ENCODE measurements around the gene ZSCAN21.
"Not testable (repeated sequence)": the region's sequence is repeated elsewhere in the genome, so short reads cannot be mapped to it uniquely, and the experiment has no call there.

The ZSCAN21 gene

GRCh38 chr7:100049441-100050291 is at the start of gene ZSCAN21:
TSS of gene ZSCAN21 (plus strand) at chr7:100049774. CDS start at chr7:100057007, 7,233 bp downstream.
- Histone ChIP-seq H3K36me3 (no peaks in the 10 kb centered on the region; the same call in none of the 2 replicates), H3K4me3 (ENCODE audit: low read depth, low read length) (peak within 1 kb of the TSS; percentile 55), H3K27ac (peak within 1 kb of the TSS; percentile 89), H3K27me3 (ENCODE audit: insufficient read depth, low read depth, severe bottlenecking) (no peaks in the 10 kb centered on the region), H3K9me3 (ENCODE audit: severe bottlenecking) (no peaks in the 10 kb centered on the region)
- peak; percentile 83 for DNase-seq
- TF ChIP-seq, protein P1, sequence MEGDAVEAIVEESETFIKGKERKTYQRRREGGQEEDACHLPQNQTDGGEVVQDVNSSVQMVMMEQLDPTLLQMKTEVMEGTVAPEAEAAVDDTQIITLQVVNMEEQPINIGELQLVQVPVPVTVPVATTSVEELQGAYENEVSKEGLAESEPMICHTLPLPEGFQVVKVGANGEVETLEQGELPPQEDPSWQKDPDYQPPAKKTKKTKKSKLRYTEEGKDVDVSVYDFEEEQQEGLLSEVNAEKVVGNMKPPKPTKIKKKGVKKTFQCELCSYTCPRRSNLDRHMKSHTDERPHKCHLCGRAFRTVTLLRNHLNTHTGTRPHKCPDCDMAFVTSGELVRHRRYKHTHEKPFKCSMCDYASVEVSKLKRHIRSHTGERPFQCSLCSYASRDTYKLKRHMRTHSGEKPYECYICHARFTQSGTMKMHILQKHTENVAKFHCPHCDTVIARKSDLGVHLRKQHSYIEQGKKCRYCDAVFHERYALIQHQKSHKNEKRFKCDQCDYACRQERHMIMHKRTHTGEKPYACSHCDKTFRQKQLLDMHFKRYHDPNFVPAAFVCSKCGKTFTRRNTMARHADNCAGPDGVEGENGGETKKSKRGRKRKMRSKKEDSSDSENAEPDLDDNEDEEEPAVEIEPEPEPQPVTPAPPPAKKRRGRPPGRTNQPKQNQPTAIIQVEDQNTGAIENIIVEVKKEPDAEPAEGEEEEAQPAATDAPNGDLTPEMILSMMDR (IDR thresholded peaks at IDR 0.05; ENCODE audit: low read depth, low read length): 0 out of 2 replicates have a peak, but pooled peaks have one; percentile 21

GRCh38 chr7:100000239-100000638 is 49.3 kb upstream of the ZSCAN21 start:
- H3K36me3 ChIP-seq: no peaks in the 10 kb centered on the region
- H3K27me3 ChIP-seq (ENCODE audit: insufficient read depth, low read depth, severe bottlenecking): no peaks in the 10 kb centered on the region
- no peaks in the 10 kb centered on the region for H3K9me3 ChIP-seq (ENCODE audit: severe bottlenecking)
- TF ChIP-seq, protein P1 (IDR thresholded peaks at IDR 0.05; ENCODE audit: low read depth, low read length): no peak
- H3K4me3 ChIP-seq (ENCODE audit: low read depth, low read length): no peak overlapping the region
- H3K27ac ChIP-seq: no peak overlapping the region
- no peak for DNase-seq

GRCh38 chr7:100003711-100004661 is 45.6 kb upstream of the ZSCAN21 start:
- H3K9me3 ChIP-seq (ENCODE audit: severe bottlenecking): no peaks in the 10 kb centered on the region
- TF ChIP-seq, protein P1 (IDR thresholded peaks at IDR 0.05; ENCODE audit: low read depth, low read length): no peak
- peak overlapping the region; percentile 35; the same call in 1 of the 2 replicates for H3K27ac ChIP-seq
- H3K4me3 ChIP-seq (ENCODE audit: low read depth, low read length): no peak overlapping the region
- H3K27me3 ChIP-seq (ENCODE audit: insufficient read depth, low read depth, severe bottlenecking): no peaks in the 10 kb centered on the region
- no peaks in the 10 kb centered on the region for H3K36me3 ChIP-seq
- DNase-seq: peak; percentile 44

GRCh38 chr7:100007887-100008286 is 41.7 kb upstream of the ZSCAN21 start:
- Histone ChIP-seq H3K9me3 (ENCODE audit: severe bottlenecking) (no peaks in the 10 kb centered on the region), H3K27me3 (ENCODE audit: insufficient read depth, low read depth, severe bottlenecking) (no peaks in the 10 kb centered on the region), H3K27ac (no peak overlapping the region), H3K4me3 (ENCODE audit: low read depth, low read length) (no peak overlapping the region), H3K36me3 (no peaks in the 10 kb centered on the region)
- TF ChIP-seq, protein P1 (IDR thresholded peaks at IDR 0.05; ENCODE audit: low read depth, low read length): no peak
- no peak for DNase-seq

DNA sequence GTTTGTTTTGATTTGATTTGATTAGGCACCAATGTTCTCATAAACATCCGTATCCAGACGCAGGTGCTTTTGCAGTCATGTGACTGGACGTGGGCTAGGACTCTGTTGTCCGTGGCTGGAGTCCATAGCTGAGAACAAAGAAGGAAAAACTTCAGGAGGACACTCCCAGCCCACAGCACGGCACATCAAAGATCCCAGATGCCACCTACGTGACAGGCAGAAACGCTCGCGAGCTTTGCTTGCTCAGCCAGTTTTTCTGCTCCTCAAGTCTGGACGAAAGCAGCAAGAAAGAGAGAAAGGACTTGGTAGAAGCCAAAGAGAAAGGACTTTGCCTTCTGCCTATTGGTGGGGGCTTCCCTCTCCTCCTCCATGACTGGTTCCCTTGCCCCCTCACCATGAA is 41.0 kb upstream of the ZSCAN21 start:
- Histone ChIP-seq H3K36me3 (no peaks in the 10 kb centered on the region), H3K27ac (no peak overlapping the region), H3K9me3 (ENCODE audit: severe bottlenecking) (no peaks in the 10 kb centered on the region), H3K27me3 (ENCODE audit: insufficient read depth, low read depth, severe bottlenecking) (no peaks in the 10 kb centered on the region), H3K4me3 (ENCODE audit: low read depth, low read length) (no peak overlapping the region)
- TF ChIP-seq, protein P1 (IDR thresholded peaks at IDR 0.05; ENCODE audit: low read depth, low read length): no peak
- no peak for DNase-seq

- H3K4me3 ChIP-seq (ENCODE audit: low read depth, low read length); H3K9me3 ChIP-seq (ENCODE audit: severe bottlenecking); DNase-seq; H3K27me3 ChIP-seq (ENCODE audit: insufficient read depth, low read depth, severe bottlenecking); H3K27ac ChIP-seq; H3K36me3 ChIP-seq: not testable (repeated sequence)
These were observed 39.6 kb upstream of the ZSCAN21 start for GRCh38 chr7:100009952-100010351.
